ENCODE measurements around the gene POLR2B. TPM values are rescaled to one million over a fixed set of nuclear protein-coding genes. Genes with fewer than 3 reads are reported as not detected.

POLR2B gene
- total RNA-seq, 1 donor from 2014 or later: 290 TPM

- H3K9ac ChIP-seq: no peak overlapping the region
- Mint-ChIP-seq H3K36me3 (no peaks in the 10 kb centered on the region), H3K9me3 (peaks cover 5% of the 10 kb centered on the region), H3K27me3 (ENCODE audit: insufficient read depth, low read depth) (peaks cover under 1% of the 10 kb centered on the region), H3K4me3 (no peak overlapping the region), H3K4me1 (peaks cover 54% of the 10 kb centered on the region), H3K27ac (peak overlapping the region; percentile 53)
- no peak overlapping the region for H3K4me2 ChIP-seq
- H3K36me3 ChIP-seq: no peaks in the 10 kb centered on the region
- no peak overlapping the region for H3K4me3 ChIP-seq
- peaks cover 13% of the 10 kb centered on the region for H3K4me1 ChIP-seq
- DNase-seq (ENCODE audit: low spot score): no peak
- no peaks in the 10 kb centered on the region for H3K9me3 ChIP-seq (ENCODE audit: low read depth)
- H3K27me3 ChIP-seq: no peaks in the 10 kb centered on the region
- TF ChIP-seq EZH2 (IDR thresholded peaks at IDR 0.05) (no peak), CTCF (IDR thresholded peaks at IDR 0.05) (no peak), EZH2phosphoT487 (IDR thresholded peaks at IDR 0.05) (no peak)
- no peak overlapping the region for H3K27ac ChIP-seq
- no peak overlapping the region for H2AFZ ChIP-seq (replicated peaks)
- no peaks in the 10 kb centered on the region for H4K20me1 ChIP-seq (ENCODE audit: low read depth)
- H3K79me2 ChIP-seq (ENCODE audit: low read depth): no peaks in the 10 kb centered on the region
- H3F3A ChIP-seq (ENCODE audit: low read depth): peaks cover 11% of the 10 kb centered on the region
Observed at GRCh38 chr4:57074744-57075143, 96.0 kb downstream of the POLR2B start.

GRCh38 chr4:57075367-57075766, 96.7 kb downstream of the POLR2B start:
- Histone ChIP-seq H3K27ac (no peak overlapping the region), H3K9ac (no peak overlapping the region), H3K36me3 (no peaks in the 10 kb centered on the region), H4K20me1 (ENCODE audit: low read depth) (no peaks in the 10 kb centered on the region), H3K9me3 (ENCODE audit: low read depth) (no peaks in the 10 kb centered on the region), H3F3A (ENCODE audit: low read depth) (peaks cover 11% of the 10 kb centered on the region), H3K4me1 (peaks cover 13% of the 10 kb centered on the region), H2AFZ (replicated peaks) (no peak overlapping the region), H3K79me2 (ENCODE audit: low read depth) (no peaks in the 10 kb centered on the region), H3K27me3 (no peaks in the 10 kb centered on the region), H3K4me2 (no peak overlapping the region), H3K4me3 (no peak overlapping the region)
- Mint-ChIP-seq H3K9me3 (peaks cover 5% of the 10 kb centered on the region), H3K36me3 (no peaks in the 10 kb centered on the region), H3K4me3 (no peak overlapping the region), H3K4me1 (peaks cover 58% of the 10 kb centered on the region), H3K27me3 (ENCODE audit: insufficient read depth, low read depth) (peaks cover 3% of the 10 kb centered on the region), H3K27ac (no peak overlapping the region)
- TF ChIP-seq EZH2 (IDR thresholded peaks at IDR 0.05): no peak
- no peak for DNase-seq (ENCODE audit: low spot score)

- H4K20me1 ChIP-seq (ENCODE audit: low read depth): no peaks in the 10 kb centered on the region
- peak overlapping the region; percentile 69 for H2AFZ ChIP-seq (replicated peaks)
- no peaks in the 10 kb centered on the region for H3K36me3 Mint-ChIP-seq
- H3K4me1 ChIP-seq: peaks cover 13% of the 10 kb centered on the region
- H3K79me2 ChIP-seq (ENCODE audit: low read depth): no peaks in the 10 kb centered on the region
- H3K27ac Mint-ChIP-seq: peak overlapping the region; percentile 91
- no peak overlapping the region for H3K4me2 ChIP-seq
- DNase-seq (ENCODE audit: low spot score): no peak
- H3K4me1 Mint-ChIP-seq: peaks cover 62% of the 10 kb centered on the region
- no peaks in the 10 kb centered on the region for H3K27me3 ChIP-seq
- no peak overlapping the region for H3K27ac ChIP-seq
- H3K27me3 Mint-ChIP-seq (ENCODE audit: insufficient read depth, low read depth): peaks cover 5% of the 10 kb centered on the region
- no peaks in the 10 kb centered on the region for H3K9me3 ChIP-seq (ENCODE audit: low read depth)
- TF ChIP-seq EZH2 (IDR thresholded peaks at IDR 0.05) (no peak), CTCF (IDR thresholded peaks at IDR 0.05) (no peak), EZH2phosphoT487 (IDR thresholded peaks at IDR 0.05) (no peak)
- no peak overlapping the region for H3K4me3 Mint-ChIP-seq
- H3K9ac ChIP-seq: no peak overlapping the region
- no peaks in the 10 kb centered on the region for H3K36me3 ChIP-seq
- peaks cover 5% of the 10 kb centered on the region for H3K9me3 Mint-ChIP-seq
- H3F3A ChIP-seq (ENCODE audit: low read depth): peaks cover 11% of the 10 kb centered on the region
- H3K4me3 ChIP-seq: no peak overlapping the region
Observed at GRCh38 chr4:57076646-57077045, 98.0 kb downstream of the POLR2B start.

GRCh38 chr4:57077550-57078343, 99.1 kb downstream of the POLR2B start:
- no peak overlapping the region for H3K9ac ChIP-seq
- H3K27me3 ChIP-seq: no peaks in the 10 kb centered on the region
- H3K4me3 ChIP-seq: no peak overlapping the region
- peaks cover 11% of the 10 kb centered on the region for H3K27me3 Mint-ChIP-seq (ENCODE audit: insufficient read depth, low read depth)
- peaks cover 65% of the 10 kb centered on the region for H3K4me1 Mint-ChIP-seq
- H3K4me2 ChIP-seq: no peak overlapping the region
- H3K27ac ChIP-seq: no peak overlapping the region
- H2AFZ ChIP-seq (replicated peaks): no peak overlapping the region
- peak overlapping the region; percentile 95 for H3K27ac Mint-ChIP-seq
- H4K20me1 ChIP-seq (ENCODE audit: low read depth): no peaks in the 10 kb centered on the region
- peaks cover 11% of the 10 kb centered on the region for H3F3A ChIP-seq (ENCODE audit: low read depth)
- TF ChIP-seq EZH2 (IDR thresholded peaks at IDR 0.05) (no peak), EZH2phosphoT487 (IDR thresholded peaks at IDR 0.05) (no peak), CTCF (IDR thresholded peaks at IDR 0.05) (no peak)
- no peaks in the 10 kb centered on the region for H3K79me2 ChIP-seq (ENCODE audit: low read depth)
- no peaks in the 10 kb centered on the region for H3K36me3 ChIP-seq
- peaks cover 13% of the 10 kb centered on the region for H3K4me1 ChIP-seq
- H3K9me3 ChIP-seq (ENCODE audit: low read depth): no peaks in the 10 kb centered on the region
- no peak overlapping the region for H3K4me3 Mint-ChIP-seq
- DNase-seq (ENCODE audit: low spot score): no peak
- H3K9me3 Mint-ChIP-seq: peaks cover 7% of the 10 kb centered on the region
- H3K36me3 Mint-ChIP-seq: no peaks in the 10 kb centered on the region

All from neural progenitor cell (in vitro differentiated cells).